ENCODE results near the gene GBP6.
"Not testable (repeated sequence)": the region's sequence is repeated elsewhere in the genome, so short reads cannot be mapped to it uniquely, and the experiment has no call there.

The GBP6 gene

DNA sequence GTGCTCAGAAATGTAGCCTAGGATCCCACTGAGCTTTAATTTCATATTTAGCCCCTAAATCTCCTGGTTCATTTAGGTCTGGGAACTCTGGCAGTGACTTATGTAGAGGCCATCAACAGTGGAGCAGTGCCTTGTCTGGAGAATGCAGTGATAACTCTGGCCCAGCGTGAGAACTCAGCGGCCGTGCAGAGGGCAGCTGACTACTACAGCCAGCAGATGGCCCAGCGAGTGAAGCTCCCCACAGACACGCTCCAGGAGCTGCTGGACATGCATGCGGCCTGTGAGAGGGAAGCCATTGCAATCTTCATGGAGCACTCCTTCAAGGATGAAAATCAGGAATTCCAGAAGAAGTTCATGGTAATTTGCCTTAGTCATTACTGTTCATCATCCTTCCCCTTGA is 17.8 kb downstream of the GBP6 start:
- H3K9me3 ChIP-seq (ENCODE audit: insufficient read depth, low read depth, low read length), result no peaks in the 10 kb centered on the region
- H3K4me1 ChIP-seq (ENCODE audit: insufficient read depth, low read length), result peaks cover 12% of the 10 kb centered on the region; the same call in 1 of the 2 replicates
- H3K9ac ChIP-seq (ENCODE audit: low read depth, low read length), result no peak overlapping the region
- H3K4me3 ChIP-seq (ENCODE audit: low read length), result no peak overlapping the region
- H3K36me3 ChIP-seq (ENCODE audit: insufficient read depth, low read depth, low read length), result no peaks in the 10 kb centered on the region
- H3K27me3 ChIP-seq (ENCODE audit: insufficient read depth, low read length), result no peaks in the 10 kb centered on the region
- H3K27ac ChIP-seq (ENCODE audit: low read length), result no peak overlapping the region

DNA sequence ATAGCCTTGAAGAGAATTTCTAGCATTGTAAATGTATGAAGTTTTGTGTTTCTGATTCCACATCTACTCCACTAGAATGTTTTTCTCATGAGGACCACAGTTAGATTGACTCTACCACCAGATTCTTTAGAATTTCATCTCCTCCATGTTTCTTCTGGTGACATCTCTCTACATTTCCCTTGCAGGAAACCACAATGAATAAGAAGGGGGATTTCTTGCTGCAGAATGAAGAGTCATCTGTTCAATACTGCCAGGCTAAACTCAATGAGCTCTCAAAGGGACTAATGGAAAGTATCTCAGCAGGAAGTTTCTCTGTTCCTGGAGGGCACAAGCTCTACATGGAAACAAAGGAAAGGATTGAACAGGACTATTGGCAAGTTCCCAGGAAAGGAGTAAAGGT is 18.6 kb downstream of the GBP6 start:
- Histone ChIP-seq H3K27ac (ENCODE audit: low read length) (no peak overlapping the region), H3K27me3 (ENCODE audit: insufficient read depth, low read length) (no peaks in the 10 kb centered on the region), H3K9me3 (ENCODE audit: insufficient read depth, low read depth, low read length) (no peaks in the 10 kb centered on the region), H3K9ac (ENCODE audit: low read depth, low read length) (no peak overlapping the region), H3K4me1 (ENCODE audit: insufficient read depth, low read length) (peaks cover 12% of the 10 kb centered on the region; the same call in 1 of the 2 replicates), H3K36me3 (ENCODE audit: insufficient read depth, low read depth, low read length) (no peaks in the 10 kb centered on the region), H3K4me3 (ENCODE audit: low read length) (no peak overlapping the region)

DNA sequence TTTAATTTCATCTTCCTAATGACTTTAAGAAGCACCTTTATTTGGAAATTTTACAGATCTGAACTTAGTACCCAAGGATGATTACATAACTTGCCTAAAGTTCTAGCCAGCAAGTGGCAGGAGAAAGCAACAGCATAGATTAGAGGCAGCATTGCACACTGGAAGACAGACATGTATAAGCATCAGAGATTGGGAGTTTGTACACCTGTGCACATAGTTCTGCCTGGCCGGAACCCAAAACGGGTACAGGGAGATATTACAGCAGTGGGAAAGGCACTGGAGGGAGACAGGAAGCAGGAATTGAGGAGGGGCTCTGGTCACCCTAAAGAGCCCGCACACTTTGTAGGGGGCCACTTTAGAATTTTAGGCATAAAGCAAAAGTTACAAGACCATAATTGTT is 19.3 kb downstream of the GBP6 start:
- no peaks in the 10 kb centered on the region for H3K27me3 ChIP-seq (ENCODE audit: insufficient read depth, low read length)
- no peak overlapping the region for H3K9ac ChIP-seq (ENCODE audit: low read depth, low read length)
- H3K4me1 ChIP-seq (ENCODE audit: insufficient read depth, low read length), result peaks cover 5% of the 10 kb centered on the region; the same call in 1 of the 2 replicates
- no peak overlapping the region for H3K27ac ChIP-seq (ENCODE audit: low read length)
- no peak overlapping the region for H3K4me3 ChIP-seq (ENCODE audit: low read length)
- H3K36me3 ChIP-seq (ENCODE audit: insufficient read depth, low read depth, low read length), result no peaks in the 10 kb centered on the region
- no peaks in the 10 kb centered on the region for H3K9me3 ChIP-seq (ENCODE audit: insufficient read depth, low read depth, low read length)

DNA sequence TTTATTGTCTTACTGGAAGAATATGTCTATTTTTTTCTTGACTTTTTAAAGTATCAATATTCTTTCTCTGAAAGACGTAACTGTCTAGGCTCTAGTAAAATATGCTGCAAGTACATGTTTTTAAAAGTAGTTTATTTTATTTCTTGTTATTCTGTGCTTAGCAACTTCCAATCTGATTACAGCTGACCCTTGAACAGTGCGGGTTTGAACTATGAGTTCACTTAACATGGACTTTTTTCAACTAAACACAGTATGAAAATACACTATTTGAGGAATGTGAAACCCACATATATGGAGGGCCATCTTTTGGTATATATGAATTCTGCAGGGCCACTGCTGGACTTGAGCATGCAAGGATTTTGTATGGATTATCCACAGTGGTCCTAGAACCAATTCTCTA is 26.8 kb downstream of the GBP6 start:
- H3K9ac ChIP-seq (ENCODE audit: low read depth, low read length), result no peak overlapping the region
- no peaks in the 10 kb centered on the region for H3K27me3 ChIP-seq (ENCODE audit: insufficient read depth, low read length)
- H3K27ac ChIP-seq (ENCODE audit: low read length), result no peak overlapping the region
- no peak overlapping the region for H3K4me3 ChIP-seq (ENCODE audit: low read length)
- no peaks in the 10 kb centered on the region for H3K4me1 ChIP-seq (ENCODE audit: insufficient read depth, low read length)
- H3K9me3 ChIP-seq (ENCODE audit: insufficient read depth, low read depth, low read length), result no peaks in the 10 kb centered on the region
- H3K36me3 ChIP-seq (ENCODE audit: insufficient read depth, low read depth, low read length), result no peaks in the 10 kb centered on the region

DNA sequence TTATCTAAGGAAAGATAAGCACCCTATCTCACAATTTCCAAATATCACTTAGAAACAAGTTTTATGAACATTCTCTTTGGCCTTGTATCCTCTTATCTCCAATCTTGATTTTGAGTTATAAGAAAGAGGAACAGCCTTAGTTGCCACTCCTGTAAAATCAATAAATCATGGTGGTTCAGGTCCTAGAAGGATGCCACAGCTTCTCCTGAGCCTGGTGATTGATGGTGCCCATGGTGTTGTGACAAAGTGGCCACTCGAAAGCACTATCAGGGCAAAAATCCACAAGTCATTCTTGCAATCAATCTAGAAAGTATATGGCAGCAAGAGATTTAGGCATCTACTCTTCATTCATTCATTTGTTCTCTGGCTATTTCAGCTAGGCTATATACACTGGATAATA is 27.8 kb downstream of the GBP6 start:
- Histone ChIP-seq H3K4me3 (ENCODE audit: low read length) (no peak overlapping the region), H3K9ac (ENCODE audit: low read depth, low read length) (no peak overlapping the region), H3K27me3 (ENCODE audit: insufficient read depth, low read length) (no peaks in the 10 kb centered on the region), H3K27ac (ENCODE audit: low read length) (no peak overlapping the region), H3K36me3 (ENCODE audit: insufficient read depth, low read depth, low read length) (no peaks in the 10 kb centered on the region), H3K9me3 (ENCODE audit: insufficient read depth, low read depth, low read length) (no peaks in the 10 kb centered on the region), H3K4me1 (ENCODE audit: insufficient read depth, low read length) (no peaks in the 10 kb centered on the region)

DNA sequence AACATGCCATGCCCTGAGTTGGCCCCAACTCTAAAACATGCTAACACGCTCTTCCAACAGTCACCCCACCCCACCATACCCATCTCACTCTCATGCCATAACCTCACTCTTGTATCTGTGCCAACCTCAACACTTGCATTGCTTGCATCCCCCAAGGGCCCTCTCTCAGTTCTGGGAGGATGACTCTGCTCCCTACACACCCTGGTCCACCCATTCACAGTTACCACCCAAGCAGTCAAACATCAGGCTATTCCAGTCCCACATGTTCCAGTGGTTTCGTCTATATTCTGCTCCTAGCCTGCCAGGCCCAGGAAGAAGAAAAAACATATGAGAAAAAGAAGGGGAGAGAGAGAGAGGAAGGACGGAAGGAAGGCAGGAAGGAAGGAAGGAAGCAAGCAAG is 31.0 kb downstream of the GBP6 start:
- Histone ChIP-seq H3K27me3 (ENCODE audit: insufficient read depth, low read length) (no peaks in the 10 kb centered on the region), H3K4me3 (ENCODE audit: low read length) (no peak overlapping the region), H3K36me3 (ENCODE audit: insufficient read depth, low read depth, low read length) (no peaks in the 10 kb centered on the region), H3K4me1 (ENCODE audit: insufficient read depth, low read length) (no peaks in the 10 kb centered on the region), H3K9ac (ENCODE audit: low read depth, low read length) (no peak overlapping the region), H3K27ac (ENCODE audit: low read length) (no peak overlapping the region), H3K9me3 (ENCODE audit: insufficient read depth, low read depth, low read length) (peaks cover 3% of the 10 kb centered on the region; the same call in 1 of the 2 replicates)

DNA sequence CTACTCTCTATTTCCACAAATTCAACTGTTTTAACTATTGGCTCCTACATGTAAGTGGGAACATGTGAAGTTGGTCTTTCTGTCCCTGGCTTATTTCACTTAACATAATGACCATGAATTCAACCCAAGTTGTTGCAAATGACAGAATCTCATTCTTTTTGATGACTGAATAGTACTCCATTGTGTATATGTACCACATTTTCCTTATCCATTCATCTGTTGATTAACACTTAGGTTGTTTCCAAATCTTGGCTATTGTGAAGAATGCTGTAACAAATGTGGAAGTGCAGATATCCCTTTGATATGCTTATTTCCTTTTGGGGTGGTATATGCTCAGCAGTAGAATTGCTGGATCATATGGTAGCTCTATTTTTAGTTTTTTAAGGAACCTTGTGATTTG is 33.0 kb downstream of the GBP6 start:
- Histone ChIP-seq H3K27me3 (ENCODE audit: insufficient read depth, low read length) (no peaks in the 10 kb centered on the region), H3K9ac (ENCODE audit: low read depth, low read length) (no peak overlapping the region), H3K36me3 (ENCODE audit: insufficient read depth, low read depth, low read length) (no peaks in the 10 kb centered on the region), H3K27ac (ENCODE audit: low read length) (no peak overlapping the region), H3K4me3 (ENCODE audit: low read length) (no peak overlapping the region), H3K9me3 (ENCODE audit: insufficient read depth, low read depth, low read length) (peaks cover 3% of the 10 kb centered on the region; the same call in 1 of the 2 replicates), H3K4me1 (ENCODE audit: insufficient read depth, low read length) (no peaks in the 10 kb centered on the region)

DNA sequence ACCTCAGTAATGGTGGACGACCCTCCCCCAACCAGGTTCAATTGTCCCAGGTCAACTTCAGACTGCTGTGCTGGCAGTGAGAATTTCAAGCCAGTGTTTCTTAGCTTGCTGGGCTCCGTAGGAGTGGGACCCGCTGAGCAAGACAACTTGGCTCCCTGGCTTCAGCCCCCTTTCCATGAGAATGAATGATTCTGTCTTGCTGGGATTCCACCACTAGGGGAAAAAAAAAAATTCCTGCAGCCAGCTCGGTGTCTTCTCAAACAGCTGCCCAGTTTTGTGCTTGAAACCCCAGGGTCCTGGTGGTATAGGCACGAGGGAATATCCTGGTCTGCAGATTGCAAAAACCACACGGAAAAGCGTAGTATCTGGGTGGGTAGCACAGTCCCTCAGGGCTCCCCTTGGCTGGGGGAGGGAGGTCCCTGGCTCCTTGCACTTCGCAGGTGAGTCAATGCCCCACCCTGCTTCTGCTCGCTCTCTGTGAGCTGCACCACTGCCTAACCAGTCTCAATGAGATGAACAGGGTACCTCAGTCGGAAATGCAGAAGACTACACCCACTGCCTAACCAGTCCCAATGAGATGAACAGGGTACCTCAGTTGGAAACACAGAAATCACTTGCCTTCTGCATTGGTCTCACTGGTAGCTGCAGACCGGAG is 41.5 kb downstream of the GBP6 start:
- Histone ChIP-seq H3K9ac (ENCODE audit: low read depth, low read length) (no peak overlapping the region), H3K4me1 (ENCODE audit: insufficient read depth, low read length) (no peaks in the 10 kb centered on the region), H3K27me3 (ENCODE audit: insufficient read depth, low read length) (no peaks in the 10 kb centered on the region), H3K4me3 (ENCODE audit: low read length) (no peak overlapping the region), H3K9me3 (ENCODE audit: insufficient read depth, low read depth, low read length) (no peaks in the 10 kb centered on the region), H3K36me3 (ENCODE audit: insufficient read depth, low read depth, low read length) (no peaks in the 10 kb centered on the region), H3K27ac (ENCODE audit: low read length) (no peak overlapping the region)

DNA sequence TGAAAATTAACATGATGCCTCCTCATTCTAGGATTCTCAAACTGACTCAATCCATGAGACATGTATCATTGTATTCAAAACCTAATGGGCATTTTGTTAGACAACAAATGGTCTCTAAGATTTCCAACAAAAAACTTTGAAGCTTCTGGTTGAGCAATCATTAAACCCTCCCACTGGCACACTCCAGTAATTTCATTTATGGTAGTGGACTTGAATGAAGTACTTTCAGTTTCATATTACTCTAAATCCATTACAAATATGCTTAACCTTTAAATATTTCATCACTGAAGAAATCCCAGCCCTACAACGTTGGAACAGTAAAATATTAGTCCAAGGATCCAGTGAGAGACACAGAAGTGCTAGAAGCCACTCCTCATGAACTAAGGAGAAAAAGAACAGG is 43.5 kb downstream of the GBP6 start:
- Histone ChIP-seq H3K9me3 (ENCODE audit: insufficient read depth, low read depth, low read length) (no peaks in the 10 kb centered on the region), H3K9ac (ENCODE audit: low read depth, low read length) (no peak overlapping the region), H3K4me1 (ENCODE audit: insufficient read depth, low read length) (no peaks in the 10 kb centered on the region), H3K27ac (ENCODE audit: low read length) (no peak overlapping the region), H3K4me3 (ENCODE audit: low read length) (no peak overlapping the region), H3K36me3 (ENCODE audit: insufficient read depth, low read depth, low read length) (no peaks in the 10 kb centered on the region), H3K27me3 (ENCODE audit: insufficient read depth, low read length) (no peaks in the 10 kb centered on the region)

DNA sequence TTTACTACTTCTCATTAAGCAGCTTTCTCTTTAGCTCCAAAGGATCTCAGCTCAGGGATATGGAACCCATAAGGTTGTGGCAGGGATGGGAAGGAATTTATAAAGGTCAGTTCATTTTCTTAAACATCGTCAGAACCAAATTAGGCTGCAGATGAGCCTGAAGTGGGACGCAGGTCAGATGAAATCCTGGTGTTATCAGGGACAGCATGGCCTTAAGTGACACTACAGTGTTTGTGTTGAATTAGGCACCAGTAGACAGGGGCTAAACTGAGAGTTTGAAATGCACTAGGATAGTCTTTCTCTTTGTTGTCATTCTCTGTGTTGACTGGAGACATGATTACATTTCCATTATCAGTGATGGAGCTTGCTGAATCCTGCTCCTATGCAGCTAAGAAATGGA is 43.9 kb downstream of the GBP6 start:
- not testable (repeated sequence) for H3K4me3 ChIP-seq (ENCODE audit: low read length); H3K9me3 ChIP-seq (ENCODE audit: insufficient read depth, low read depth, low read length); H3K27me3 ChIP-seq (ENCODE audit: insufficient read depth, low read length); H3K9ac ChIP-seq (ENCODE audit: low read depth, low read length); H3K27ac ChIP-seq (ENCODE audit: low read length); H3K36me3 ChIP-seq (ENCODE audit: insufficient read depth, low read depth, low read length); H3K4me1 ChIP-seq (ENCODE audit: insufficient read depth, low read length)

DNA sequence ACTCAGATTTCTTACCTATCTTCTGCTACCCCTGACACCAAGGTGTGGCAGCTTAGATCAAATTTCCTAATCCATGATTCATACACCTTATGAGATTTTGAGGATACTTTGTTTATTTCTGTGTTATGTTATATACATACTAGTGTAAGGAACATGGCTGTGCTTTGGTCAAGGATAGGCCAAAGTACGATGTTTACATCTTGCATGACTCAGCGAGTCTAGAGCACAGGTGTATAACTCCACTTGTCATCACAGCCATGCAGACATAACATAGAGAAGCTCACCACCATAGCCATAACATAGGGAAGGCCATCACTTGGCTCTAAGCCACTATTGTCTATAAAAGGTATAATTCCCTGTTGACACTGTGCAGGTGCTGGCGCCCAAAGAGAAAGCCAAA is 61.2 kb downstream of the GBP6 start:
- Histone ChIP-seq H3K4me1 (ENCODE audit: insufficient read depth, low read length) (no peaks in the 10 kb centered on the region), H3K9me3 (ENCODE audit: insufficient read depth, low read depth, low read length) (no peaks in the 10 kb centered on the region), H3K27me3 (ENCODE audit: insufficient read depth, low read length) (no peaks in the 10 kb centered on the region), H3K4me3 (ENCODE audit: low read length) (no peak overlapping the region), H3K27ac (ENCODE audit: low read length) (no peak overlapping the region), H3K9ac (ENCODE audit: low read depth, low read length) (no peak overlapping the region), H3K36me3 (ENCODE audit: insufficient read depth, low read depth, low read length) (no peaks in the 10 kb centered on the region)

DNA sequence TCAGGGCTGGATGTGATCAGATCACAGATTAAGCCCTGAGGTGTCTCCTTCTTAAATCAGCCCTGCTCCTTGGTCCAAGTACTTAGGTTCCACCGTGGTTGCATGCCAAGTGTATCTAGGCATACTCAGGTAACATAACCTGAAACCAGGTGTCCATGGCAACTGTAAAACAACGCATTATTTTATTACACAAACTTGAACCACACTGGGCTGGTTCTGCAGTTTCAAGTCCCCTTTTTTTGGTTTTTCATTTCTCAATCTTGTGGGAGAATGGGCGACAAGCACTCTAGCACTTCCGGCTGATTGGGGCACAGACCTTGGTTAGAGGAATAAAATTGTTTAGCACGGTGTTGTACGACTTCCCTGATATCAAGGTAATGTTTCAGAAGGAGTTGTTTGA is 65.2 kb downstream of the GBP6 start:
- H3K36me3 ChIP-seq (ENCODE audit: insufficient read depth, low read depth, low read length), result no peaks in the 10 kb centered on the region
- H3K27ac ChIP-seq (ENCODE audit: low read length), result no peak overlapping the region
- H3K4me3 ChIP-seq (ENCODE audit: low read length), result no peak overlapping the region
- no peaks in the 10 kb centered on the region for H3K9me3 ChIP-seq (ENCODE audit: insufficient read depth, low read depth, low read length)
- no peak overlapping the region for H3K9ac ChIP-seq (ENCODE audit: low read depth, low read length)
- no peaks in the 10 kb centered on the region for H3K27me3 ChIP-seq (ENCODE audit: insufficient read depth, low read length)
- no peaks in the 10 kb centered on the region for H3K4me1 ChIP-seq (ENCODE audit: insufficient read depth, low read length)
